ENCODE measurements around the gene PTPRN2.

Gene PTPRN2

GRCh38 chr7:157754416-157754790 is 833.2 kb downstream of the PTPRN2 start:
- no peak for DNase-seq (ENCODE audit: low read depth in 4 of 4, low spot score in 1 of 4)

- no peak for DNase-seq (ENCODE audit: low read depth in 4 of 4, low spot score in 1 of 4)
These were observed 833.8 kb downstream of the PTPRN2 start for GRCh38 chr7:157753713-157754415.

GRCh38 chr7:157752832-157753291 is 834.8 kb downstream of the PTPRN2 start:
- DNase-seq (ENCODE audit: low read depth in 4 of 4, low spot score in 1 of 4): no peak

GRCh38 chr7:157751951-157752673 is 835.5 kb downstream of the PTPRN2 start:
- no peak for DNase-seq (ENCODE audit: low read depth in 4 of 4, low spot score in 1 of 4)

GRCh38 chr7:157751406-157751805 is 836.2 kb downstream of the PTPRN2 start:
- DNase-seq (ENCODE audit: low read depth in 4 of 4, low spot score in 1 of 4): no peak

GRCh38 chr7:157750291-157750690 is 837.3 kb downstream of the PTPRN2 start:
- DNase-seq (ENCODE audit: low read depth in 4 of 4, low spot score in 1 of 4): no peak

- no peak for DNase-seq (ENCODE audit: low read depth in 4 of 4, low spot score in 1 of 4)
These were observed 841.6 kb downstream of the PTPRN2 start for GRCh38 chr7:157745721-157746709.

- no peak for DNase-seq (ENCODE audit: low read depth in 4 of 4, low spot score in 1 of 4)
These were observed 842.6 kb downstream of the PTPRN2 start for GRCh38 chr7:157744786-157745601.

- DNase-seq (ENCODE audit: low read depth in 4 of 4, low spot score in 1 of 4): no peak
These were observed 843.7 kb downstream of the PTPRN2 start for GRCh38 chr7:157743781-157744525.

- no peak for DNase-seq (ENCODE audit: low read depth in 4 of 4, low spot score in 1 of 4)
These were observed 847.3 kb downstream of the PTPRN2 start for GRCh38 chr7:157740251-157740798.

- DNase-seq (ENCODE audit: low read depth in 4 of 4, low spot score in 1 of 4): no peak
These were observed 848.0 kb downstream of the PTPRN2 start for GRCh38 chr7:157739650-157740049.

- DNase-seq (ENCODE audit: low read depth in 4 of 4, low spot score in 1 of 4): no peak
These were observed 848.6 kb downstream of the PTPRN2 start for GRCh38 chr7:157739031-157739430.

GRCh38 chr7:157738066-157738460 is 849.6 kb downstream of the PTPRN2 start:
- no peak for DNase-seq (ENCODE audit: low read depth in 4 of 4, low spot score in 1 of 4)

- DNase-seq (ENCODE audit: low read depth in 4 of 4, low spot score in 1 of 4): no peak
These were observed 850.2 kb downstream of the PTPRN2 start for GRCh38 chr7:157737151-157738065.

GRCh38 chr7:157736341-157736740 is 851.3 kb downstream of the PTPRN2 start:
- DNase-seq (ENCODE audit: low read depth in 4 of 4, low spot score in 1 of 4): no peak

- no peak for DNase-seq (ENCODE audit: low read depth in 4 of 4, low spot score in 1 of 4)
These were observed 851.8 kb downstream of the PTPRN2 start for GRCh38 chr7:157735826-157736225.

- DNase-seq (ENCODE audit: low read depth in 4 of 4, low spot score in 1 of 4): no peak
These were observed 852.7 kb downstream of the PTPRN2 start for GRCh38 chr7:157734676-157735640.
